ENCODE measurements around the gene CSF1R. TPM values are rescaled to one million over a fixed set of nuclear protein-coding genes. Genes with fewer than 3 reads are reported as not detected.
"Not testable (repeated sequence)": the region's sequence is repeated elsewhere in the genome, so short reads cannot be mapped to it uniquely, and the experiment has no call there.

The CSF1R gene
- total RNA-seq, 1 donor from 2014 or later: not detected

DNA sequence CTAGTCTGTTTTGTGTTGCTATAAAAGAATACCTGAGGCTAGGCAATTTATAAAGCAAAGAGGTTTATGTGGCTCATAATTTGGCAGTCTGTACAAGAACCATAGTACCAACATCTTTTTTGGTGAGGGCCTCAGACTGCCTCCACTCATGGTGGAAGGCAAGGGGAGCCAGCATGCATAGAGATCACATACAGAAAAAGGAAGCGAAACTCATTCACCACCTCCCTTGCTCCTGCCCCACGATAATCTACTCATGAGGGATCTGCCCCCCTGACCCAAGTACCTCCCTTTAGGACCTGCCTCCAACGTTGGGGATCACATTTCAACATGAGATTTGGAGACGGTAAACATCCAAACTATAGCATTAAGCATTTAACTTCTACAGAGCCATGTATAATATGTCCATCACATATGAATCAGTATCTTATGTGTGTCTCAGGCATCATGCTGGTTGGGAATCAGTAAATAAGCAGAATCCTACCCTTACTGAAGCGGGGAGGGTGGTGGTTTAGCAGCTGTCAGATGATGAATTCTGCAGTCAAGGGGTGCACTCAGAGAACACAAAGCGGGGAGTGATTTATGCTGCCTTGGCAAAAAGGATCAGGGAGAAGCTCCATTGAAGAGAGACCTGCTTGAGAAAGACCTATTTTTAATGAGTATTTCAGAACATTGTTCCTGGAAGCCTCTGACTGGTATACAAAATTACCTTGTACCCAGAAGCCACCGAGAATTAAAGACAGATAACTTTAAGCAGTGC, 51.0 kb downstream of the CSF1R start:
- no peak overlapping the region for H3K4me3 ChIP-seq (ENCODE audit: low read depth, low read length)
- TF ChIP-seq, protein P1, sequence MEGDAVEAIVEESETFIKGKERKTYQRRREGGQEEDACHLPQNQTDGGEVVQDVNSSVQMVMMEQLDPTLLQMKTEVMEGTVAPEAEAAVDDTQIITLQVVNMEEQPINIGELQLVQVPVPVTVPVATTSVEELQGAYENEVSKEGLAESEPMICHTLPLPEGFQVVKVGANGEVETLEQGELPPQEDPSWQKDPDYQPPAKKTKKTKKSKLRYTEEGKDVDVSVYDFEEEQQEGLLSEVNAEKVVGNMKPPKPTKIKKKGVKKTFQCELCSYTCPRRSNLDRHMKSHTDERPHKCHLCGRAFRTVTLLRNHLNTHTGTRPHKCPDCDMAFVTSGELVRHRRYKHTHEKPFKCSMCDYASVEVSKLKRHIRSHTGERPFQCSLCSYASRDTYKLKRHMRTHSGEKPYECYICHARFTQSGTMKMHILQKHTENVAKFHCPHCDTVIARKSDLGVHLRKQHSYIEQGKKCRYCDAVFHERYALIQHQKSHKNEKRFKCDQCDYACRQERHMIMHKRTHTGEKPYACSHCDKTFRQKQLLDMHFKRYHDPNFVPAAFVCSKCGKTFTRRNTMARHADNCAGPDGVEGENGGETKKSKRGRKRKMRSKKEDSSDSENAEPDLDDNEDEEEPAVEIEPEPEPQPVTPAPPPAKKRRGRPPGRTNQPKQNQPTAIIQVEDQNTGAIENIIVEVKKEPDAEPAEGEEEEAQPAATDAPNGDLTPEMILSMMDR (IDR thresholded peaks at IDR 0.05; ENCODE audit: insufficient read depth, low read length, severe bottlenecking): no peak
- H3K27me3 ChIP-seq (ENCODE audit: control insufficient read depth, insufficient read depth, low read length): no peaks in the 10 kb centered on the region
- FAIRE-seq: no peak
- no peak for DNase-seq (ENCODE audit: low read depth)
- H3K36me3 ChIP-seq (ENCODE audit: control insufficient read depth, insufficient read depth, low read length): peaks cover 27% of the 10 kb centered on the region

DNA sequence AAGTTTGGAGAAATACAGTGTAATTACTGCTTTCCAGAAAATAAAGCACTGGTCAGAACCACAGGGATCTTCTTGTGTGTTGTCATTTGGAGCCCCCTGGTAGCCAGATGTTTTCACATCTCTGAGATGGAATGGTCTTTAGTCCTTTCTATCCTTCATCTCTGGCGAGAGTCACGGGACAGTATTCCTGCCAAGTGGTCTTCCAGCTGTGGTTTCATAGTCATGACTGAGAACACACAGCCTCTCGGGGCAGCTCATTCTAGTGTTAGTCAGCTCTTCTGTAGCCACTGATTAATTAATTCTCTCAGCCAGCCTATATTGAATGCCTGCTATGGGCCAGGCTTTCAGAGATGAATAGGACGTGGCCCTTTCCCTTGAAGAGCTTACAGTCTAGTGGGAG, 51.7 kb downstream of the CSF1R start:
- no peak for DNase-seq (ENCODE audit: low read depth)
- FAIRE-seq: no peak
- TF ChIP-seq, protein P1 (IDR thresholded peaks at IDR 0.05; ENCODE audit: insufficient read depth, low read length, severe bottlenecking): no peak

DNA sequence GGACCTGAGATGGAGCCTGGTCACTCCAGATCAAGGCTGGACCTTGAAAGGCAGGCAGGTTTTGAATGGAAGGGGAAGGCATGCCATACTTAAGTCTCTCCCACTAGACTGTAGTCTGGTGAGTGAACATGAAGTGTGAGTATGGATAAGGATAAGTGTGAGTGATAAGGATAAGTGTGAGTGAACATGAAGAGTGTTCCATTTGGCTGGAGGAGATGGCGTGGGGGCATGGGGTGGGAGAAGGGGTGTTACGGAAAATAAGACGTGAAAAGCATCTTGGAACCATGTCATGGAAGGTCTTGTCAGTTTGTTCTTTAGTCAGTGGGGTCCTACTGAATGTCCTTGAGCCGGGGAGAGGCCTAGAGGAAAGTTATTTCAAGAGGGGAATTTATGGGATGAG, 53.0 kb downstream of the CSF1R start:
- TF ChIP-seq, protein P1 (IDR thresholded peaks at IDR 0.05; ENCODE audit: insufficient read depth, low read length, severe bottlenecking): no peak
- Histone ChIP-seq H3K4me3 (ENCODE audit: low read depth, low read length) (no peak overlapping the region), H3K27me3 (ENCODE audit: control insufficient read depth, insufficient read depth, low read length) (no peaks in the 10 kb centered on the region), H3K36me3 (ENCODE audit: control insufficient read depth, insufficient read depth, low read length) (peaks cover 28% of the 10 kb centered on the region)
- DNase-seq (ENCODE audit: low read depth) (no peak), FAIRE-seq (no peak)

More for the DNA sequence above, 51.7 kb downstream of the CSF1R start:
- no peak overlapping the region for H3K4me3 ChIP-seq (ENCODE audit: low read depth, low read length)
- H3K27me3 ChIP-seq (ENCODE audit: control insufficient read depth, insufficient read depth, low read length): no peaks in the 10 kb centered on the region
- peaks cover 27% of the 10 kb centered on the region for H3K36me3 ChIP-seq (ENCODE audit: control insufficient read depth, insufficient read depth, low read length)

DNA sequence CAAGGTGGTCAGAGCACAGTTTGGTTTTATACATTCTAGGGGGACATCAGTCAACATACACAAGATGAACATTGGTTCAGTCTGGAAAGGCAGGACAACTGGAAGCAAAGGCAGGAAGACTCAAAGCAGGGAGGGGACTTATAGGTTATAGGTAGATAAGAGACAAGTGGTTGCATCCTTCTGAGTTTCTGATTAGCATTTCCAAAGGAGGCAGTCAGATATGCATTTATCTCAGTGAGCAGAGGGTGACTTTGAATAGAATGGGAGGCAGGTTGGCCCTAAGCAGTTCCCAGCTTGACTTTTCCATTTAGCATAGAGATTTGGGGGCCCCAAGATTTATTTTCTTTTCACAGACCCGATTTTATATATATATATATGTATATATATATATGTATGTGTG, 58.3 kb downstream of the CSF1R start:
- H3K36me3 ChIP-seq (ENCODE audit: control insufficient read depth, insufficient read depth, low read length): peaks cover 21% of the 10 kb centered on the region
- not testable (repeated sequence) for H3K27me3 ChIP-seq (ENCODE audit: control insufficient read depth, insufficient read depth, low read length); DNase-seq (ENCODE audit: low read depth); H3K4me3 ChIP-seq (ENCODE audit: low read depth, low read length); FAIRE-seq

DNA sequence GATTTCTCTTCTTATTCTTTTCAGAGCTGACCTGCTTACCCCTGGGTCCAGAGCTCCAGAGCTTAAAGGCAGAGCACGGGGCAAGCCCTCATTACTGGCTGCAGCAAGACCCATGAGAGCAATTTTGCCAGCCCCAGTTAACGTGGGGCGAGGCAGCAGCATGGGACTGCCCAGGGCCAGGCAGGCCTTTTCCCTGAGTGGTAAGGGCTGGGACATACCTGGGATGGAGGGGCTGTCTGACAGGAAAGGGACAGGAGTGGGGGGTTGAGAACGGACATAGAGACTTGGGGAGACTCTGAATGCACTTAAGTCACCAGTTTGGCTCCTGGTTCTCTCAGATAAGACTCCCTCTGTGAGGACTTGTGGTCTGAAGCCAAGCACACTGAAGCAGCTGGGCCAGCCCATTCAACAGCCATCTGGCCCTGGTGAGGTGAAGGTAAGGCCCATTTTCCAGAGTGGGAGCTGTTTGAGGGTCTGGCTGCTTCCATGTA, 59.6 kb downstream of the CSF1R start:
- DNase-seq (ENCODE audit: low read depth) (no peak), FAIRE-seq (no peak)
- H3K36me3 ChIP-seq (ENCODE audit: control insufficient read depth, insufficient read depth, low read length): peaks cover 20% of the 10 kb centered on the region
- TF ChIP-seq, protein P1 (IDR thresholded peaks at IDR 0.05; ENCODE audit: insufficient read depth, low read length, severe bottlenecking): no peak
- H3K27me3 ChIP-seq (ENCODE audit: control insufficient read depth, insufficient read depth, low read length): no peaks in the 10 kb centered on the region
- no peak overlapping the region for H3K4me3 ChIP-seq (ENCODE audit: low read depth, low read length)

DNA sequence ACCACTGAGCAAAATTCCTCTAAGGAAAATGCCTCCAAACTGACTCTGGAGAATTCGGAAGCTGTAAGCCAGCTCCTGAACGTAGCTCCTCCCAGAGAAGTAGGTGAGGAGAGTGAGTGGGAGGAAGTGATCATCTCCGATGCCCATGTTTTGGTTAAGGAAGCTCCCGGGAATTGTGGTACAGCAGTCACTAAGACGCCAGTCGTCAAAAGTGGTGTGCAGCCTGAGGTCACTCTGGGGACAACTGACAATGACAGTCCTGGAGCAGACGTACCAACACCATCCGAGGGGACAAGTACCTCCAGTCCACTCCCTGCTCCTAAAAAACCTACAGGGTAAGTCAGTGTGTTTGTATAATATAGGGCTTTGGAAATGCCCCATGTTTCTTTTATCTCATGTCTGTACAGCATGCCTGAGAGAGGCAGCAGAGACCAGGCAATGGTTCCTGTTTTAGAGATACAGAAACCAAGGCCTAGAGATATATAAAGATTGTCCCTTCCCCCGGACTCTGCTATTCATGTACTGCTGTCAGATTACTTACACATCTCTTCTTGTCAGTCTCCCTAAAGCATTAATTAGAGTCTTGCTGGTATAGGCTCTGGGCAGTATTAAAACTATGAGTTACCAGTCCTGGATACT, 61.9 kb downstream of the CSF1R start:
- Histone ChIP-seq H3K27me3 (ENCODE audit: control insufficient read depth, insufficient read depth, low read length) (no peaks in the 10 kb centered on the region), H3K36me3 (ENCODE audit: control insufficient read depth, insufficient read depth, low read length) (peaks cover 11% of the 10 kb centered on the region), H3K4me3 (ENCODE audit: low read depth, low read length) (no peak overlapping the region)
- no peak for FAIRE-seq
- DNase-seq (ENCODE audit: low read depth): no peak
- TF ChIP-seq, protein P1 (IDR thresholded peaks at IDR 0.05; ENCODE audit: insufficient read depth, low read length, severe bottlenecking): no peak
